Choroid plexus epithelial cell (primary cell): ENCODE measurements around the gene KPNA6.
A peak's percentile ranks its signal among the peaks of the same experiment; 100 is the strongest.
"Not testable (repeated sequence)": the region's sequence is repeated elsewhere in the genome, so short reads cannot be mapped to it uniquely, and the experiment has no call there.

Source experiments
- DNase-seq: peaks from one replicate; pipeline ENCODE4 v3.0.0-alpha.2; 2010; ENCODE audit warnings: low read depth
- H3K4me3 ChIP-seq: 2 replicates; pipeline ENCODE4 v1.5.1; 2011; ENCODE audit warnings: low read depth, mild to moderate bottlenecking, control low read depth, low read length, moderate library complexity
- TF ChIP-seq, protein P1 (sequence below): conservative IDR thresholded peaks from 2 replicates; pipeline ENCODE4 v1.5.1; 2011; ENCODE audit warnings: low read depth, mild to moderate bottlenecking, control low read depth, inconsistent platforms, low read length, moderate library complexity

KPNA6 gene

DNA sequence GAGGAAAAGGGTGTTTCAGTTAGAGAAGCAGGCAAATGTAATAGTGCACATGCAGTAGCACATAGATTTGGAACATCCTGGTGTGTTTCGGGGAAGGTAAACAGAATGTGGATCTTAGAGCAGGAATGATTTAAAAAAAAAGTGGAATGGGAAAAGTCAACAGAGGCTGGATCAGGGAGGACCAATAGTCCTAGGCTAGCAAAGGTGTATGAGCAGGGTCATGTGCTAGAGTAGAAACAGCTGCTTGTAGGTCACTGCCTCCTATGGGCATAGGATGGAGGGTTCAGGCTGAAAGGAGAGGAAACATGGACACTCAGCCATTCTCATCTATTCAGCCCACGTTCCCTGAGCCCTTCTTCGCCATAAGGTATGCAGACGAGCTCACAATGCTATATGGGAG, 3.7 kb upstream of the KPNA6 start:
- TF ChIP-seq, protein P1, sequence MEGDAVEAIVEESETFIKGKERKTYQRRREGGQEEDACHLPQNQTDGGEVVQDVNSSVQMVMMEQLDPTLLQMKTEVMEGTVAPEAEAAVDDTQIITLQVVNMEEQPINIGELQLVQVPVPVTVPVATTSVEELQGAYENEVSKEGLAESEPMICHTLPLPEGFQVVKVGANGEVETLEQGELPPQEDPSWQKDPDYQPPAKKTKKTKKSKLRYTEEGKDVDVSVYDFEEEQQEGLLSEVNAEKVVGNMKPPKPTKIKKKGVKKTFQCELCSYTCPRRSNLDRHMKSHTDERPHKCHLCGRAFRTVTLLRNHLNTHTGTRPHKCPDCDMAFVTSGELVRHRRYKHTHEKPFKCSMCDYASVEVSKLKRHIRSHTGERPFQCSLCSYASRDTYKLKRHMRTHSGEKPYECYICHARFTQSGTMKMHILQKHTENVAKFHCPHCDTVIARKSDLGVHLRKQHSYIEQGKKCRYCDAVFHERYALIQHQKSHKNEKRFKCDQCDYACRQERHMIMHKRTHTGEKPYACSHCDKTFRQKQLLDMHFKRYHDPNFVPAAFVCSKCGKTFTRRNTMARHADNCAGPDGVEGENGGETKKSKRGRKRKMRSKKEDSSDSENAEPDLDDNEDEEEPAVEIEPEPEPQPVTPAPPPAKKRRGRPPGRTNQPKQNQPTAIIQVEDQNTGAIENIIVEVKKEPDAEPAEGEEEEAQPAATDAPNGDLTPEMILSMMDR = no peak
- H3K4me3 ChIP-seq = no peak overlapping the region
- DNase-seq = no peak

DNA sequence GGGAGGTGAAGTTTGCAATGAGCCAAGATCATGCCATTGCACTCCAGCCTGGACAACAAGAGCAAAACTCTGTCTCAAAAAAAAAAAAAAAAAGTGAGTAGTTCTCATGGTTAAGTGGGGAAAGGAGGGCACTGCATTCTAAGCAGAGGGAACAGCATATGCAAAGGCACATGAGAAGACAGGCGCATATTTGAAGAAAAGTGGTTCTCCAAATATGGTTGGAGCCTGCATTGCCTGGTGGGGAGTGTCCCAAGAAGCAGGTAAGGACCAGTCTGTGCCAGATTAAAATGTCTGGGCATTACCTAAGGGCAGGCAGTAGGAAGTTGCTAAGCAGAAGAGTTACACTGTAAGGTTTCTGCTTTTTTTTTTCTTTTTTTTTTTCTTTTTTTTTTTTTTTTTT, 2.5 kb upstream of the KPNA6 start:
- DNase-seq = no peak
- TF ChIP-seq, protein P1 = no peak
- H3K4me3 ChIP-seq = no peak overlapping the region

DNA sequence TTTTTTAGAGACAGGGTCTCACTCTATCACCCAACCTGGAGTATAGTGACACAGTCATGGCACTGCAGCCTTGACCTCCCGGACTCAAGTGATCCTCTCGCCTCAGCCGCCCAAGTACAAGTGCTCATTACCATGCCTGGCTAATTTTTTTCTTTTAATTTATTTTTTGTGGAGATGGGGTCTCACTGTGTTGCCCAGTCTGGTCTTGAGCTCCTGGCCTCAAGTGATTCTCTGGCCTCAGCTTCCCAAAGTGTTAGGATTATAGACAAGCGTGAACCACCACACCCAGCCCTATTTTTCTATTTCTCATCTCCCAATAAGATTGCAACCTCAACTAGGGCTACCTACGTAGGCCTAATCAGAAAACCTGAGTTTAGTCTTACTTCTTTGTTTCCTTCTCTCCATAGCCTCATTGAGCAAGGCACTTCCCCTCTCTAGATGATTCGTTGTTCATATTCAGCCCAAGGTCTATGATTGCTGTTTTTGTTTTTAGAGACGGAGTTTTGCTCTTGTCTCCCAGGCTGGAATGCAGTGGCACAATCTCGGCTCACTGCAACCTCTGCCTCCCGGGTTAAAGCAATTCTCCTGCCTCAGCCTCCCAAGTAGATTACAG, 1.1 kb upstream of the KPNA6 start:
- H3K4me3 ChIP-seq = no peak overlapping the region
- no peak for DNase-seq
- TF ChIP-seq, protein P1 = no peak

DNA sequence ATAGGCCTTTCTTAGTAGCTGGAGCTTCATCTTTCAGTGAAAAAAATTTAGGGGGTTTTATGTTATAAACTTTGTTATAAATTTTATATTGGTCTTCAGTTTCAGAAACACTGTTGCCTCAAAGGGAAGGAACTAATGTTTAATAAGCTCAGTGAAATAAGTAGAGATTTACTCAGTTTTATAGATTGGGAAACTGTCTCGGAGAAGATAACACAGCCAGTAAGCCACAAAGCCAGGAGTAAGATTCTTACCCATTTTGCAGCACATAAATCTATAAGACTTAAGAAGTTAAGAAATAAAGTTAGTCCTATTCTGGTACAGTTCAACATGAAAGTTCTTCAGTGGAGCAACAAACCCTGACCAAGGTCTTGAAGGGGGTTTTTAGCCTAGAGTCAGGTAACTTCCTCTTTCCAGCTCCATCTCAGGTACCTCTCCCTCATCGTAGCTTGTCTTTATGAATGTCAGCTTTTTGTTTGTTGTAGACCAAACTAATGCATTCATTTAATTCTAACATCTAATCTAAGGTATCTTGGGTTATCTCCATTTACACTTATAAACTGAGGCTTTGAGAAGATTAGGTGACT, 3.3 kb downstream of the KPNA6 start:
- DNase-seq = no peak
- TF ChIP-seq, protein P1 = no peak
- no peak overlapping the region for H3K4me3 ChIP-seq

DNA sequence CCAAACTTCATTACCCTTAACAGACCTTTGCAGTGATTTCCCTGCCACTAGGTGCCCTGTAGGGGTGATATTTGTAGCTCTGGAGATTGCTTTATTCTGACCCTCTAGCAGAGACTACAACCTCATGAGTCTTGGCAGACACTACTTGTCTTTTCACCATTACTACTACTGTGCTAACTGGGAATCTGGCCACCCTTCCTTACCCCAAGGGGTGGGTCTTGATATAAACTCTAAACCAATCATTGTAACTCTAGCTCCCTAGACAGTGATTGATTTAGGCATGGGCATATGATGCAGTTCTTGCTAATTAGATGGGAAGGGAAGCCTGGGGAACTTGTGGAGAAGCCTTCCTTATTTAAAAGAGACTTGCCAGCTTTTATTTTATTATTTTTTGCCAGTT, 3.9 kb downstream of the KPNA6 start:
- DNase-seq = peak; percentile 35
- H3K4me3 ChIP-seq = no peak overlapping the region
- TF ChIP-seq, protein P1 = no peak

DNA sequence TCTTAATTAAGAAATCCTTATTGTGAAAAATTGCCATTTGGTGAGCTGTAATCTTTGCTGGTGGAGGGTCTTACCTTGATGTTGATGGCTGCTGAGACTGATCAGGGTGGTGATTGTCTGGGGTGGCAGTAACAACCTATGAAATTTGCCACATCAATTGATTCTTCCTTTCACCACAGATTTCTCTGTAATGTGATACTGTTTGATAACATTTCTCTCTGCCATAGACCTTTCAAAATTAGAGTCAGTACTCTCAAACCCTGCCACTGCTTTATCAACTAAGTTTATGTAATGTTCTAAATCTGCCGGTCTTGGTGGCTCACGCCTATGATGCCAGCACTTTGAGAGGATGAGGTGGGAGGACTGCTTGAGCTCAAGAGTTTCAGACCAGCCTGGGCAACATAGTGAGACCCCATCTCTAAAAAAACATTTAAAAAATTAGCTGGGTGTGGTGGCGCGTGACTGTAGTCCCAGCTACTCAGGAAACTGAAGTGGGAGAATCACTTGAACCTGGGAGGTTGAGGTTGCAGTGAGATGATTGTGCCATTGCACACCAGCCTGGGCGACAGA, 5.0 kb downstream of the KPNA6 start:
- TF ChIP-seq, protein P1 = no peak
- no peak overlapping the region for H3K4me3 ChIP-seq
- DNase-seq = no peak

DNA sequence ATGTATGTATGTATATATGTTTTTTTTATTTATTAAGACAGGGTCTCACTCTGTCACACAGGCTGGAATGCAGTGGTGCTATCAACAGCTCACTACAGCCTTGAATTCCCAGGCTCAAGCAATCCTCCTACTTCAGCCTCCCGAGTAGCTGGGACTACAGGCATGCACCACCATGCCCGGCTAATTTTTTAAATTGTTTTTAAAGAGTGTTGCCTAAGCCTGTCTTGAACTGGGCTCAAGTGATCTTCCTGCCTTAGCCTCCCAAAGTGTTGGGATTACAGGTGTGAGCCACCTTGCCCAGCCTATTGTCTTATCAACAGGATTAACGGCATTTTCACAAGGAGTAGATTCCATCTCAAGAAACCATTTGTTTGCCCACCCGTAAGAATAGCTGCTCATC, 5.6 kb downstream of the KPNA6 start:
- H3K4me3 ChIP-seq, DNase-seq: not testable (repeated sequence)
